ENCODE data around the gene CYP26A1.

Gene CYP26A1

GRCh38 chr10:93072225-93072712, 1.4 kb upstream of the CYP26A1 start:
- Histone ChIP-seq H3K4me1 (ENCODE audit: control insufficient read depth, insufficient read depth, low read length) (peaks cover 13% of the 10 kb centered on the region), H3K27me3 (ENCODE audit: control insufficient read depth, insufficient read depth, low read length, poor library complexity, severe bottlenecking) (peaks cover 97% of the 10 kb centered on the region), H3K4me3 (ENCODE audit: insufficient read depth, low read depth, low read length) (peak overlapping the region; percentile 56), H3K36me3 (ENCODE audit: control insufficient read depth, insufficient read depth, low read length) (no peaks in the 10 kb centered on the region), H3K27ac (ENCODE audit: insufficient read depth, low read depth, low read length, poor library complexity, severe bottlenecking) (no peak overlapping the region), H3K9me3 (ENCODE audit: control insufficient read depth, low read length) (no peaks in the 10 kb centered on the region)
- 2% methylated on average over 26 to 27 of the region's 27 CpGs for WGBS, 2 experiments

- H3K36me3 ChIP-seq (ENCODE audit: control insufficient read depth, insufficient read depth, low read length), result no peaks in the 10 kb centered on the region
- no peaks in the 10 kb centered on the region for H3K9me3 ChIP-seq (ENCODE audit: control insufficient read depth, low read length)
- WGBS, 2 experiments, result 3% methylated on average over 34 of the region's 34 CpGs
- peak overlapping the region; percentile 56 for H3K4me3 ChIP-seq (ENCODE audit: insufficient read depth, low read depth, low read length)
- peaks cover 13% of the 10 kb centered on the region for H3K4me1 ChIP-seq (ENCODE audit: control insufficient read depth, insufficient read depth, low read length)
- H3K27me3 ChIP-seq (ENCODE audit: control insufficient read depth, insufficient read depth, low read length, poor library complexity, severe bottlenecking), result peaks cover 95% of the 10 kb centered on the region
- H3K27ac ChIP-seq (ENCODE audit: insufficient read depth, low read depth, low read length, poor library complexity, severe bottlenecking), result no peak overlapping the region
These were observed 767 bp upstream of the CYP26A1 start for GRCh38 chr10:93072713-93073538.

- H3K4me3 ChIP-seq (ENCODE audit: insufficient read depth, low read depth, low read length), result peak overlapping the region; percentile 56
- no peak overlapping the region for H3K27ac ChIP-seq (ENCODE audit: insufficient read depth, low read depth, low read length, poor library complexity, severe bottlenecking)
- peaks cover 83% of the 10 kb centered on the region for H3K27me3 ChIP-seq (ENCODE audit: control insufficient read depth, insufficient read depth, low read length, poor library complexity, severe bottlenecking)
- H3K36me3 ChIP-seq (ENCODE audit: control insufficient read depth, insufficient read depth, low read length), result no peaks in the 10 kb centered on the region
- WGBS, 2 experiments, result 1% methylated on average over 40 of the region's 40 CpGs
- H3K9me3 ChIP-seq (ENCODE audit: control insufficient read depth, low read length), result no peaks in the 10 kb centered on the region
- peaks cover 10% of the 10 kb centered on the region for H3K4me1 ChIP-seq (ENCODE audit: control insufficient read depth, insufficient read depth, low read length)
These were observed 479 bp downstream of the CYP26A1 start for GRCh38 chr10:93074147-93074596.

GRCh38 chr10:93074597-93075368, 1.1 kb downstream of the CYP26A1 start:
- H3K27ac ChIP-seq (ENCODE audit: insufficient read depth, low read depth, low read length, poor library complexity, severe bottlenecking), result no peak overlapping the region

GRCh38 chr10:93075369-93076221, 1.9 kb downstream of the CYP26A1 start:
- H3K27ac ChIP-seq (ENCODE audit: insufficient read depth, low read depth, low read length, poor library complexity, severe bottlenecking), result no peak overlapping the region
- H3K36me3 ChIP-seq (ENCODE audit: control insufficient read depth, insufficient read depth, low read length), result no peaks in the 10 kb centered on the region
- H3K27me3 ChIP-seq (ENCODE audit: control insufficient read depth, insufficient read depth, low read length, poor library complexity, severe bottlenecking), result peaks cover 69% of the 10 kb centered on the region
- no peaks in the 10 kb centered on the region for H3K9me3 ChIP-seq (ENCODE audit: control insufficient read depth, low read length)
- H3K4me1 ChIP-seq (ENCODE audit: control insufficient read depth, insufficient read depth, low read length), result peaks cover 10% of the 10 kb centered on the region
- 6 to 10% methylated on average over 25 of the region's 25 CpGs for WGBS, 2 experiments
- peak overlapping the region; percentile 56 for H3K4me3 ChIP-seq (ENCODE audit: insufficient read depth, low read depth, low read length)

More at GRCh38 chr10:93074597-93075368, 1.1 kb downstream of the CYP26A1 start:
- Histone ChIP-seq H3K4me1 (ENCODE audit: control insufficient read depth, insufficient read depth, low read length) (peaks cover 10% of the 10 kb centered on the region), H3K9me3 (ENCODE audit: control insufficient read depth, low read length) (no peaks in the 10 kb centered on the region), H3K4me3 (ENCODE audit: insufficient read depth, low read depth, low read length) (peak overlapping the region; percentile 56), H3K27me3 (ENCODE audit: control insufficient read depth, insufficient read depth, low read length, poor library complexity, severe bottlenecking) (peaks cover 77% of the 10 kb centered on the region), H3K36me3 (ENCODE audit: control insufficient read depth, insufficient read depth, low read length) (no peaks in the 10 kb centered on the region)
- WGBS, 2 experiments, result 1% methylated on average over 67 of the region's 67 CpGs

- 54 to 57% methylated on average over 2 of the region's 2 CpGs for WGBS, 2 experiments
- Histone ChIP-seq H3K9me3 (ENCODE audit: control insufficient read depth, low read length) (no peaks in the 10 kb centered on the region), H3K36me3 (ENCODE audit: control insufficient read depth, insufficient read depth, low read length) (no peaks in the 10 kb centered on the region), H3K27ac (ENCODE audit: insufficient read depth, low read depth, low read length, poor library complexity, severe bottlenecking) (no peak overlapping the region), H3K4me1 (ENCODE audit: control insufficient read depth, insufficient read depth, low read length) (peaks cover 5% of the 10 kb centered on the region), H3K4me3 (ENCODE audit: insufficient read depth, low read depth, low read length) (peak overlapping the region; percentile 56), H3K27me3 (ENCODE audit: control insufficient read depth, insufficient read depth, low read length, poor library complexity, severe bottlenecking) (peaks cover 56% of the 10 kb centered on the region)
These were observed 3.2 kb downstream of the CYP26A1 start for GRCh38 chr10:93076871-93077270.

- H3K27me3 ChIP-seq (ENCODE audit: control insufficient read depth, insufficient read depth, low read length, poor library complexity, severe bottlenecking), result peaks cover 46% of the 10 kb centered on the region
- H3K36me3 ChIP-seq (ENCODE audit: control insufficient read depth, insufficient read depth, low read length), result no peaks in the 10 kb centered on the region
- no peaks in the 10 kb centered on the region for H3K9me3 ChIP-seq (ENCODE audit: control insufficient read depth, low read length)
- no peak overlapping the region for H3K27ac ChIP-seq (ENCODE audit: insufficient read depth, low read depth, low read length, poor library complexity, severe bottlenecking)
- no peak overlapping the region for H3K4me3 ChIP-seq (ENCODE audit: insufficient read depth, low read depth, low read length)
- H3K4me1 ChIP-seq (ENCODE audit: control insufficient read depth, insufficient read depth, low read length), result peaks cover 4% of the 10 kb centered on the region
- WGBS, 2 experiments, result 92 to 93% methylated on average over 5 of the region's 5 CpGs
These were observed 4.2 kb downstream of the CYP26A1 start for GRCh38 chr10:93077860-93078337.

GRCh38 chr10:93079663-93080349, 6.1 kb downstream of the CYP26A1 start:
- H3K27ac ChIP-seq (ENCODE audit: insufficient read depth, low read depth, low read length, poor library complexity, severe bottlenecking), result no peak overlapping the region
- no peak overlapping the region for H3K4me3 ChIP-seq (ENCODE audit: insufficient read depth, low read depth, low read length)
- peaks cover 27% of the 10 kb centered on the region for H3K27me3 ChIP-seq (ENCODE audit: control insufficient read depth, insufficient read depth, low read length, poor library complexity, severe bottlenecking)
- no peaks in the 10 kb centered on the region for H3K9me3 ChIP-seq (ENCODE audit: control insufficient read depth, low read length)
- H3K36me3 ChIP-seq (ENCODE audit: control insufficient read depth, insufficient read depth, low read length), result no peaks in the 10 kb centered on the region
- WGBS, 2 experiments, result 76 to 80% methylated on average over 9 of the region's 9 CpGs
- H3K4me1 ChIP-seq (ENCODE audit: control insufficient read depth, insufficient read depth, low read length), result peaks cover 4% of the 10 kb centered on the region

GRCh38 chr10:93080350-93081046, 6.8 kb downstream of the CYP26A1 start:
- no peak overlapping the region for H3K27ac ChIP-seq (ENCODE audit: insufficient read depth, low read depth, low read length, poor library complexity, severe bottlenecking)
- no peaks in the 10 kb centered on the region for H3K36me3 ChIP-seq (ENCODE audit: control insufficient read depth, insufficient read depth, low read length)
- H3K4me1 ChIP-seq (ENCODE audit: control insufficient read depth, insufficient read depth, low read length), result peaks cover 4% of the 10 kb centered on the region
- WGBS, 2 experiments, result 68% methylated on average over 22 of the region's 22 CpGs
- H3K27me3 ChIP-seq (ENCODE audit: control insufficient read depth, insufficient read depth, low read length, poor library complexity, severe bottlenecking), result peaks cover 20% of the 10 kb centered on the region
- no peak overlapping the region for H3K4me3 ChIP-seq (ENCODE audit: insufficient read depth, low read depth, low read length)
- no peaks in the 10 kb centered on the region for H3K9me3 ChIP-seq (ENCODE audit: control insufficient read depth, low read length)

Measured in ectodermal cell (in vitro differentiated cells).